KMS-11 (cell line): ENCODE results near the gene RIPOR3.
"Not testable (repeated sequence)": the region's sequence is repeated elsewhere in the genome, so short reads cannot be mapped to it uniquely, and the experiment has no call there.

ENCODE experiments used
- H2AFZ ChIP-seq: fragments of 200-600 bp; sonication (generic); 2 replicates; pipeline ENCODE4 v1.6.1; 2016; ENCODE audit warnings: antibody characterized with exemption, mixed run types, low read depth
- H3K27ac ChIP-seq: fragments of 200-600 bp; sonication (generic); 2 replicates; pipeline ENCODE4 v1.6.1; 2016; ENCODE audit warnings: mild to moderate bottlenecking, mixed run types
- H3K27me3 ChIP-seq: fragments of 200-600 bp; sonication (generic); 2 replicates; pipeline ENCODE4 v1.6.1; 2017; ENCODE audit warnings: mild to moderate bottlenecking, low read depth, mixed run types, moderate library complexity; ENCODE audit not compliant: insufficient read depth
- H3K36me3 ChIP-seq: fragments of 200-600 bp; sonication (generic); 2 replicates; pipeline ENCODE4 v1.6.1; 2017; ENCODE audit warnings: mild to moderate bottlenecking, mixed run types; ENCODE audit not compliant: insufficient read depth
- H3K4me1 ChIP-seq: fragments of 200-600 bp; sonication (generic); 2 replicates; pipeline ENCODE4 v1.6.1; 2016; ENCODE audit warnings: mild to moderate bottlenecking, low read depth, mixed run types; ENCODE audit not compliant: poor library complexity, severe bottlenecking
- H3K4me2 ChIP-seq: fragments of 200-600 bp; sonication (generic); 2 replicates; pipeline ENCODE4 v1.7.0; 2016; ENCODE audit warnings: mild to moderate bottlenecking, mixed run types
- H3K4me3 ChIP-seq: fragments of 200-600 bp; sonication (generic); IDR thresholded peaks from 2 replicates; pipeline ENCODE4 v1.6.1; 2017; ENCODE audit warnings: low read depth, low read length, mixed read lengths; ENCODE audit not compliant: insufficient read depth
- H3K79me2 ChIP-seq: fragments of 200-600 bp; sonication (generic); 2 replicates; pipeline ENCODE4 v1.6.1; 2016; ENCODE audit warnings: low read depth, mixed run types; ENCODE audit not compliant: insufficient read depth
- H3K9ac ChIP-seq: fragments of 200-600 bp; sonication (generic); 2 replicates; pipeline ENCODE4 v1.6.1; 2016; ENCODE audit warnings: mild to moderate bottlenecking, mixed run types
- H4K20me1 ChIP-seq: fragments of 200-600 bp; sonication (generic); 2 replicates; pipeline ENCODE4 v1.6.1; 2016; ENCODE audit warnings: mild to moderate bottlenecking, mixed run types; ENCODE audit not compliant: insufficient read depth
- TF ChIP-seq, protein P1 (sequence below): fragments of 200-600 bp; sonication (generic); conservative IDR thresholded peaks from 2 replicates; pipeline ENCODE4 v1.6.1; 2017; ENCODE audit warnings: low read depth, mild to moderate bottlenecking, antibody characterized with exemption, low read length, moderate library complexity, mixed read lengths

The RIPOR3 gene

DNA sequence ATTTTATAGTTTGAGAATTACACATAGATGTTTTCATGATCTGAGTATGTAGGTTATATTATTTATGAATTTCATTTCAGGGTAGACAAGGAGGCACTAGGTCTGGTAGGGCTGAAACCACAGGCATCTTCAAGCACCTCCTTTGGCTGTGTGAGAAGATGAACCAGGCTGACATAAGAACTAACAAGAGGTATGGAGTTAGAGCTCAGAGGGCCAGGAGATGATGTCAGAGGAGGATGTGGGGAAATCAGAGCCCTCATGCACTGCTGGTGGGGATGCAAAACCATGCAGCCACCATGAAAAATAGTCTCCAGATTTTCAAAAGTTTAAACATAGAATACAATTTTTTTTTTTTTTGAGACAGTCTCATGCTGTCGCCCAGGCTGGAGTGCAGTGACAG lies 13.6 kb upstream of the RIPOR3 start:
- TF ChIP-seq, protein P1, sequence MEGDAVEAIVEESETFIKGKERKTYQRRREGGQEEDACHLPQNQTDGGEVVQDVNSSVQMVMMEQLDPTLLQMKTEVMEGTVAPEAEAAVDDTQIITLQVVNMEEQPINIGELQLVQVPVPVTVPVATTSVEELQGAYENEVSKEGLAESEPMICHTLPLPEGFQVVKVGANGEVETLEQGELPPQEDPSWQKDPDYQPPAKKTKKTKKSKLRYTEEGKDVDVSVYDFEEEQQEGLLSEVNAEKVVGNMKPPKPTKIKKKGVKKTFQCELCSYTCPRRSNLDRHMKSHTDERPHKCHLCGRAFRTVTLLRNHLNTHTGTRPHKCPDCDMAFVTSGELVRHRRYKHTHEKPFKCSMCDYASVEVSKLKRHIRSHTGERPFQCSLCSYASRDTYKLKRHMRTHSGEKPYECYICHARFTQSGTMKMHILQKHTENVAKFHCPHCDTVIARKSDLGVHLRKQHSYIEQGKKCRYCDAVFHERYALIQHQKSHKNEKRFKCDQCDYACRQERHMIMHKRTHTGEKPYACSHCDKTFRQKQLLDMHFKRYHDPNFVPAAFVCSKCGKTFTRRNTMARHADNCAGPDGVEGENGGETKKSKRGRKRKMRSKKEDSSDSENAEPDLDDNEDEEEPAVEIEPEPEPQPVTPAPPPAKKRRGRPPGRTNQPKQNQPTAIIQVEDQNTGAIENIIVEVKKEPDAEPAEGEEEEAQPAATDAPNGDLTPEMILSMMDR = no peak
- H2AFZ ChIP-seq = no peak overlapping the region
- no peaks in the 10 kb centered on the region for H3K79me2 ChIP-seq
- H4K20me1 ChIP-seq = no peaks in the 10 kb centered on the region
- H3K4me1 ChIP-seq = no peaks in the 10 kb centered on the region
- no peak overlapping the region for H3K4me3 ChIP-seq
- no peak overlapping the region for H3K4me2 ChIP-seq
- no peak overlapping the region for H3K9ac ChIP-seq
- no peaks in the 10 kb centered on the region for H3K36me3 ChIP-seq
- no peak overlapping the region for H3K27ac ChIP-seq
- no peaks in the 10 kb centered on the region for H3K27me3 ChIP-seq

DNA sequence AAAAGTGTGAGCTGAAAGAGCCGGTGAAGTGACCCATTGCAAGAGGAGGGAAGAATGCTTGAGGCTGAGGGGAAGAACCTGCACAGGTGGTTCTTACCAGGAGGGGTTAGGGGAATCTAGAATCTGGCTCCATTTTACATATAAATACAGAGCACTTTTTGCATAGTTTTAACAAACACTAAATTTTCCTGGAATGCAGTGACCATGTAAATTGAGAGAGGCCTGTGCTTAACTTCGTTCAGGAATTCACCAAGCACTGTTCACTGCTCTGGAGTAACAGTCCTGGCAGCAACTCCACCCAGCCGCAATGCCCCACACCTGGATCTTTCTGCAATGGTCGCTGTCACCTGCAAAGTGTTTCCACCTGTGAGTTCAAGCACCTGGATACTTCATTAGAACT lies 13.2 kb upstream of the RIPOR3 start:
- H3K4me1 ChIP-seq = no peaks in the 10 kb centered on the region

DNA sequence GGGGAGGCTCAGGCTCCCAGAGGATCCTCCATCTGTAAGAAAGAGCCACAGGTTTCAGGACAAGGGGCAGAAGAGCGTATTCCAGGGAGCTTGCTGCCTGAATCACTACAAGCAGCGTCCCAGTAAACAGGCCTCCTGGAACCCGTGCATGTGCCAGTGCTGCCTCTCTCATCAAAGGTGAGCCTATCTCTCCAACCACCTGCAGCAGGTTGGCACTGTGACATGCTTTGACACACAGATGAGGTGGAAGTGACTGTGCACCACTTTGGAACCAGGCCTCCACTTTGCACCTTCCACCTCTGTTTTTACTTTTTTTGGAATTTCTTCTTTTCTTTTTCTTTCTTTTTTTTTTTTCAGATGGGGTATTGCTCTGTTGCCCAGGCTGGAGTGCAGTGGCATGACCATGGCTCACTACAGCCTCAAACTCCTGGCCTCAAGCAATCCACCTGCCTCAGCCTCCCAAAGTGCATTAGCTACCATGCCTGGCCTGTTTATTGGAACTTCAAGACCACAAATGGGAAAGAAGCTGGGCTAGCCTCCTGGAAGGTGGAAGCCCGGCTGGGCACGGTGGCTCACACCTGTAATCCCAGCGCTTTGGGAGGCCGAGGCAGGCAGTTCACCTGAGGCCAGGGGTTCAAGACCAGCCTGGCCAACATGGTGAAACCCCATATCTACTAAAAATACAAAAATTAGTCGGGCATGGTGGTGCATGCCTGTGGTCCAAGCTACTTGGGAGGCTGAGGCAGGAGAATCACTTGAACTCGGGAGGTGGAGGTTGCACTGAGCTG lies 12.5 kb upstream of the RIPOR3 start:
- not testable (repeated sequence) for H4K20me1 ChIP-seq, H3K79me2 ChIP-seq, H2AFZ ChIP-seq, H3K9ac ChIP-seq, H3K27ac ChIP-seq, H3K4me2 ChIP-seq, H3K36me3 ChIP-seq, H3K4me1 ChIP-seq, H3K4me3 ChIP-seq, H3K27me3 ChIP-seq

More for the DNA sequence above, 13.2 kb upstream of the RIPOR3 start:
- Histone ChIP-seq H3K9ac (no peak overlapping the region), H3K4me2 (no peak overlapping the region), H3K27ac (no peak overlapping the region), H4K20me1 (no peaks in the 10 kb centered on the region), H3K36me3 (no peaks in the 10 kb centered on the region), H3K4me3 (no peak overlapping the region), H3K27me3 (no peaks in the 10 kb centered on the region), H3K79me2 (no peaks in the 10 kb centered on the region), H2AFZ (no peak overlapping the region)
- TF ChIP-seq, protein P1 = no peak

DNA sequence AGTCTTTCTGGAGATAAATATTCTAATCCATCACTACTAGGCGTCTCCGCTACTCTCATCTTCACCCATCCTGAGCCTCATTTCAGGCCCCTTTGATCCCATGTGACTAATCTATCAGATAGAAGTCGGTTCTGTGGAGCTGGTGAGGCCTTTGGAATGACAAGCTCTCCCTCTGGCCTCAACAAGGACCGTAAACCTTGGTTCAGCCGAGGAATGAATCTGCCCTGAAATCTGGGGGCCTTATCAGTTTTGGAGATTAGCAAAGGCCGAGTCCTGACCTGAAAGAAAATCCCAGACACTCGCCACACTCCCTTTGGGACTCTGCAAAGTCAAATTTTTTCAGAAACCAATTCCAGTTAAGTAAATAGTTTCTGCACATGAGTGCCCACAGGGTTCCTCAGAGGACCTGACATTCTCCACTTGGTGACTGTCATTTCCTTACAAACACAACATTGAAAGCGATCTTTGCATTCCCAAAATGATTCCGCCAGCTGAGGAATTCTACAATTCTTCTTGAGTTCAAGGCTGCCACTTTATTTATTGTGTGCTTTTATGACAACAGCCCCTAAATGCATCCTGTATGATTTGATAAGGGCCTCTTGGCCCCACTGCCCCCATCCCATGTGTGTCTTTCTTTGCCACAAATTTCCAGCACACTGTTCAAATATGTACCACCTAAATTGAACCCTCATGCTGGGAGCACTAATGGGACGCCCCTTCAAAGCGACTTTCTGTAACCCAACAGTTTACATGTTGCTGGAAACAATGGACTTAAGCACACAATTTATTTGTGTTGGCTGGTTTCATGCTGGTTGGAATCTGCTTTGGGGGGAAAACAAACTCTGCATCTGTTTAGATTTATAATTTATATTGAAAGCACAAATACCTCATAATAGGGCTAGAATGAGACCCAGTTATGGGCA lies 10.0 kb upstream of the RIPOR3 start:
- Histone ChIP-seq H3K4me3 (no peak overlapping the region), H3K27ac (no peak overlapping the region), H3K9ac (no peak overlapping the region), H3K4me2 (no peak overlapping the region), H2AFZ (no peak overlapping the region), H3K4me1 (no peaks in the 10 kb centered on the region), H3K27me3 (no peaks in the 10 kb centered on the region), H4K20me1 (no peaks in the 10 kb centered on the region), H3K36me3 (no peaks in the 10 kb centered on the region), H3K79me2 (no peaks in the 10 kb centered on the region)
- TF ChIP-seq, protein P1 = no peak
